Peyer's patch (tissue), 4 donors: Measurements from ENCODE around the gene CARMIL1. TPM values are rescaled to one million over a fixed set of nuclear protein-coding genes. Genes with fewer than 3 reads are reported as not detected.
"Not testable (repeated sequence)": the region's sequence is repeated elsewhere in the genome, so short reads cannot be mapped to it uniquely, and the experiment has no call there.

Source experiments
- DNase-seq, 3 donors: peaks; one replicate each; pipeline ENCODE4 v3.0.0-alpha.2; 2017 to 2019
- H3K27ac ChIP-seq, 4 donors: fragments of 200-600 bp; sonication (generic); one replicate each; pipeline ENCODE4 v1.5.1; 2016 to 2019
- H3K27me3 ChIP-seq, 2 donors: fragments of 200-600 bp; sonication (generic); one replicate each; pipeline ENCODE4 v1.5.1; 2019
- H3K36me3 ChIP-seq, 3 donors: fragments of 200-600 bp; sonication (generic); one replicate each; pipeline ENCODE4 v1.5.1; 2016 to 2019
- H3K4me1 ChIP-seq, 4 donors: fragments of 200-600 bp; sonication (generic); one replicate each; pipeline ENCODE4 v1.5.1; 2016 to 2019
- H3K4me3 ChIP-seq, 4 donors: fragments of 200-600 bp; sonication (generic); 1 replicate in 3 of 4; 2 replicates in 1 of 4; pipeline ENCODE4 v1.5.1; 2016 to 2019; ENCODE audit warnings: mild to moderate bottlenecking in 1 of 4
- H3K9me3 ChIP-seq, 4 donors: fragments of 200-600 bp; sonication (generic); one replicate each; pipeline ENCODE4 v1.5.1; 2016 to 2019; ENCODE audit warnings: mild to moderate bottlenecking in 1 of 4
- POLR2A ChIP-seq, 2 donors: fragments of 450-650 bp; IDR thresholded peaks; one replicate each; pipeline ENCODE4 v1.5.1; 2017; ENCODE audit warnings: antibody characterized with exemption in 2 of 2, mild to moderate bottlenecking in 2 of 2, moderate library complexity in 2 of 2
- total RNA-seq, 4 donors: library from RNA; depleted of rRNA; stranded (reverse); fragments of >200 nt; gene quantifications; one replicate each; pipeline ENCODE4 v1.1.0, GENCODE V29; 2016
- TF ChIP-seq, protein P1 (sequence below), 6 experiments: fragments of 450-650 bp in 4 of 6; fragments of 200-600 bp in 2 of 6; sonication (generic) in 1 of 6; IDR thresholded peaks; one replicate each; pipeline ENCODE4 v1.5.1; 2017 to 2019; ENCODE audit warnings: antibody characterized with exemption in 6 of 6, mild to moderate bottlenecking in 3 of 6, moderate library complexity in 1 of 6

The CARMIL1 gene
- total RNA-seq, 4 donors from 2014 or later = 75.1 to 107 (median 85.7) TPM

DNA sequence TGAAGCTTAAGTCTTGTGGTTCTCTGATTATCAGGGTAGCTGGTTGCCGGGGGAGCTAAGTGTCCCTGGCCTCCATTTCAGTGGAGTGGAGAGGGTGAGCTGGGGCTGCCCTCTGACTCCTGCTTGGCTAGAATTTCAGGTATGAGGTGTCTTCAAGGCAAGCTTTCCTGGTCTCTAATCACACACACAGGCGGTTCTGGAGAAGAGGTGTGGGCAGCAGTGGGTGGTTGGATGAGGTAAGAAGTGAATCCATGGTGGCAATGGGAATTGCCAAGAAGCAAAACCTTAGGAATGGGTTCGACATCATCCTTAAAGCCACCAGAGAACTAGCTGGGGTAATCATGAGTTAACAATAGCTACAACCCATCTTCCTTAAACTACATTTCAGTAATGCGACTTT is 157.6 kb downstream of the CARMIL1 start:
- Histone ChIP-seq H3K27me3 (no peaks in the 10 kb centered on the region), H3K4me1 (no peaks in the 10 kb centered on the region), H3K36me3 (no peaks in the 10 kb centered on the region), H3K9me3 (no peaks in the 10 kb centered on the region), H3K4me3 (no peak overlapping the region), H3K27ac (no peak overlapping the region)
- TF ChIP-seq POLR2A (IDR thresholded peaks at IDR 0.05) = no peak
- TF ChIP-seq, protein P1, sequence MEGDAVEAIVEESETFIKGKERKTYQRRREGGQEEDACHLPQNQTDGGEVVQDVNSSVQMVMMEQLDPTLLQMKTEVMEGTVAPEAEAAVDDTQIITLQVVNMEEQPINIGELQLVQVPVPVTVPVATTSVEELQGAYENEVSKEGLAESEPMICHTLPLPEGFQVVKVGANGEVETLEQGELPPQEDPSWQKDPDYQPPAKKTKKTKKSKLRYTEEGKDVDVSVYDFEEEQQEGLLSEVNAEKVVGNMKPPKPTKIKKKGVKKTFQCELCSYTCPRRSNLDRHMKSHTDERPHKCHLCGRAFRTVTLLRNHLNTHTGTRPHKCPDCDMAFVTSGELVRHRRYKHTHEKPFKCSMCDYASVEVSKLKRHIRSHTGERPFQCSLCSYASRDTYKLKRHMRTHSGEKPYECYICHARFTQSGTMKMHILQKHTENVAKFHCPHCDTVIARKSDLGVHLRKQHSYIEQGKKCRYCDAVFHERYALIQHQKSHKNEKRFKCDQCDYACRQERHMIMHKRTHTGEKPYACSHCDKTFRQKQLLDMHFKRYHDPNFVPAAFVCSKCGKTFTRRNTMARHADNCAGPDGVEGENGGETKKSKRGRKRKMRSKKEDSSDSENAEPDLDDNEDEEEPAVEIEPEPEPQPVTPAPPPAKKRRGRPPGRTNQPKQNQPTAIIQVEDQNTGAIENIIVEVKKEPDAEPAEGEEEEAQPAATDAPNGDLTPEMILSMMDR (IDR thresholded peaks at IDR 0.05) = no peak
- DNase-seq = no peak

DNA sequence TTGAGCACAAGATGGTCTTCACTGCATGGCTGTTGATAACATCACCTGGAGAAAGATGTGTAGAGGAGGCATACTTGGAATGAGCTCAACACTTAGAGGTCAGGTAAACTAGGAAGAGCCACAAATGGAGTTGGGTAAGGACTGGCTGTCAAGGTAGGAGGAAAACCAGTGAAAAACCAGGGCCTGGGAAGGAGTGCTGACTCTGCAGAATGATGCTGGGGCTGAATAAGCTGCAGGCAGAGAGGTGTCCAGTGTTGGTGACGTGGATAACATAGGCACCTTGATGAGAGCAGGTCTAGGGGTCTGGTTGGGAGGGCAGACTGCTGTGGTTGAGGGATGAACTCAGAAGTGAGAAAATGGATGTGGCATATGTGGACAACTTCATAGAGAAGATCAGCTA is 160.2 kb downstream of the CARMIL1 start:
- no peaks in the 10 kb centered on the region for H3K9me3 ChIP-seq
- no peaks in the 10 kb centered on the region for H3K27me3 ChIP-seq
- H3K36me3 ChIP-seq = no peaks in the 10 kb centered on the region
- no peak for DNase-seq
- no peaks in the 10 kb centered on the region for H3K4me1 ChIP-seq
- no peak overlapping the region for H3K27ac ChIP-seq
- TF ChIP-seq POLR2A (IDR thresholded peaks at IDR 0.05) = no peak
- TF ChIP-seq, protein P1 (IDR thresholded peaks at IDR 0.05) = no peak
- no peak overlapping the region for H3K4me3 ChIP-seq

DNA sequence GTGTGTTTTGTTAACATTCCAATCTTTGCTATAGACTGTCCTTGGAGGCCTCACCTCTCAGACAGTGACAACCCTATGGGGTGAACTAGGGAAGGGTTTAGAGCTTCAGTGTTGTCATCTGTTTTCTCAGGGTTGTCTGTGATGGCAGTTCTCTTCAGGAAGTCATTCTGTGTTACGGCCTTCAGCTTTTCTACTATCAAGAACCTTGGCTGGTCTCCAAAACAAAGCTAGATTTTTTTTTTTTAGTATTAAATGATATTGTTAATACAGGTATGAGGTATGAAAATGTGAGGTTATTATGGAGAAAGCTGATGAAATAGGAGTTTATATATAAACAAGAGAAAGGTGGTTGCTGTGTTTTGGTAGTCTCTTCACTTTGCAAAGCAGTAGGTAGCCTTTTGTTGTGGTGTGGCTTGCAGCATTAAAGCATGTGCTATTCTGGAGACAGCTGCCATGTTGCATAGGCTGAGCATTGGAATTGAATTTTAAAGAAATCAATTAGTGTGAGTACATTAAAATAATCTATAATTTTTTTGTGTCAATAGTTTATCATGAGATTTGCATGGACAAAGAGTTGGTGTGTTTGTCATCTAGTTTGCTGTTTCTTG is 162.6 kb downstream of the CARMIL1 start:
- Histone ChIP-seq H3K27ac (no peak overlapping the region), H3K27me3 (no peaks in the 10 kb centered on the region), H3K4me1 (no peaks in the 10 kb centered on the region), H3K9me3 (no peaks in the 10 kb centered on the region), H3K4me3 (no peak overlapping the region), H3K36me3 (peaks cover 0 to 5% (median 0%) of the 10 kb centered on the region in 3 donors)
- no peak for DNase-seq
- TF ChIP-seq POLR2A (IDR thresholded peaks at IDR 0.05) = no peak
- TF ChIP-seq, protein P1 (IDR thresholded peaks at IDR 0.05) = no peak

DNA sequence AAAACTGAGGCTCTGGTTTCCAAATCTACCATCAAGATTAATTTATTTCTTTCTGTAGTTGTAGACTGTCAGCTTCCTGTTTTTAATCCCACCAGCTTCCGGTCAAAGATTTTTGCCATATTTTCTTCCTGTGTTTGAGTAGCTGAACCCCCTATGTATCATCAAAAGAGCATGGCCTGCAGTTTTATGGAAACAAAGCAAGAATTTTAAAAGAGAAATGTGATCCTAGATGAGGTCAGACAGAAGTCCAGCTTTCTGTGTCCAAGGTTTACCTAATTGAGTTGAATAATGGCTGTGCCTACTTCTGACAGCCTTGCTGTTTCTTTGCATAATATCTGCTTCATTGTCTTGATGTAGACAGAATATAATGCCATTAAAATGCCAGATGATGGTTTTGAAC is 163.7 kb downstream of the CARMIL1 start:
- H3K36me3 ChIP-seq = peaks cover 0 to 5% (median 0%) of the 10 kb centered on the region in 3 donors
- H3K27me3 ChIP-seq = no peaks in the 10 kb centered on the region
- TF ChIP-seq, protein P1 (IDR thresholded peaks at IDR 0.05) = no peak
- no peak for TF ChIP-seq POLR2A (IDR thresholded peaks at IDR 0.05)
- H3K4me1 ChIP-seq = no peaks in the 10 kb centered on the region
- H3K9me3 ChIP-seq = no peaks in the 10 kb centered on the region
- no peak for DNase-seq
- H3K4me3 ChIP-seq = no peak overlapping the region
- no peak overlapping the region for H3K27ac ChIP-seq

DNA sequence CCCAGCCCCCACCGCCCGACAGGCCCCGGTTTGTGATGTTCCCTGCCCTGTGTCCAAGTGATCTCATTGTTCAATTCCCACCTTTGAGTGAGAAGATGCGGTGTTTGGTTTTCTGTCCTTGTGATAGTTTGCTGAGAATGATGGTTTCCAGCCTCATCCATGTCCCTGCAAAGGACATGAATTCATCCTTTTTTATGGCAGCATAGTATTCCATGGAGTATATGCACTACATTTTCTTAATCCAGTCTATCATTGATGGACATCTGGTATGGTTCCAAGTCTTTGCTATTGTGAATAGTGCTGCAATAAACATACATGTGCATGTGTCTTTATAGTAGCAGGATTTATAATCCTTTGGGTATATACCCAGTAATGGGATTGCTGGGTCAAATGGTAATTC is 165.3 kb downstream of the CARMIL1 start:
- not testable (repeated sequence) for H3K27me3 ChIP-seq, H3K4me1 ChIP-seq, H3K36me3 ChIP-seq, H3K27ac ChIP-seq, DNase-seq, H3K9me3 ChIP-seq, H3K4me3 ChIP-seq

DNA sequence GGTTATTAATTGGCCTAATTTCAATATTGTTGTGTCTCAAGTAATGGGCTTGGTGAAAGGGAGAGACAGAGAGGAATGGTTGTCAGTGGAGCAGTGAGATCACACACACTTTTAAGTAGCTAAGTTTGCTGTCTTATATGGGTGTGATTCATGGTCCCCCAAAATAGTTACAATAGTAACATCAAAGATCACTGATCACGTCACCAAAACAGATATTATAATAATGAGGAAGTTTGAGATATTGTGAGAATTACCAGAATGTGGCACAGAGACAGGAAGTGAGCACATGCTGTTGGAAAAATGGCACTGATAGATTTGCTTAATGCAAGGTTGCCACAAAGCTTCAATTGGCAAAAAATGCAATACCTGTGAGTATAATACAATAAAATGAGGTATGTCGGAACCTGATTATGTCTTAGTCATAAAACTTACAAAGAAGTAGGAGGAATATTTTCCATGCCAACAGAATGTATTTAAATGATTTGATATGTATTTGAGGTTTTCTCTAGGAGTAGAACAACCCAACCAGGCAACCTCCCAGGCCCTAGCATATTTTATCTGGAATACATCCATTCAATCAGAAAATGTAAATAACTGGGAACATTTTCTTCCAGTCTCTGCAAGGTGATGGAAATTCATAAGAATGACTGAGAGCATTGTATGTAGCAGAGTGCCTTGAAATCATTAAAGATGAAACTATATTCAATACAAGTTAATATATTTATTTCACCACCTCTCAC is 167.8 kb downstream of the CARMIL1 start:
- TF ChIP-seq POLR2A (IDR thresholded peaks at IDR 0.05) = no peak
- TF ChIP-seq, protein P1 (IDR thresholded peaks at IDR 0.05) = no peak
- H3K9me3 ChIP-seq = no peaks in the 10 kb centered on the region
- no peak for DNase-seq
- H3K4me1 ChIP-seq = no peaks in the 10 kb centered on the region
- no peak overlapping the region for H3K27ac ChIP-seq
- H3K27me3 ChIP-seq = no peaks in the 10 kb centered on the region
- no peak overlapping the region for H3K4me3 ChIP-seq
- peaks cover 0 to 5% (median 0%) of the 10 kb centered on the region in 3 donors for H3K36me3 ChIP-seq
